Skeletal muscle tissue (tissue), 4 donors: ENCODE measurements around the gene PTPRN2. TPM values are rescaled to one million over a fixed set of nuclear protein-coding genes. Genes with fewer than 3 reads are reported as not detected.
"Not testable (repeated sequence)": the region's sequence is repeated elsewhere in the genome, so short reads cannot be mapped to it uniquely, and the experiment has no call there.

Source experiments
- H3K27ac ChIP-seq: one replicate; pipeline ENCODE4 v1.7.0; 2013; ENCODE audit warnings: mild to moderate bottlenecking, low read depth, low read length, inconsistent platforms
- H3K27me3 ChIP-seq, 3 donors: one replicate each; pipeline ENCODE4 v1.7.0; 2013; ENCODE audit warnings: low read length in 3 of 3; ENCODE audit not compliant: control insufficient read depth in 3 of 3, insufficient read depth in 3 of 3
- H3K36me3 ChIP-seq, 3 donors: one replicate each; pipeline ENCODE4 v1.7.0; 2013; ENCODE audit warnings: low read length in 3 of 3; ENCODE audit not compliant: control insufficient read depth in 3 of 3, insufficient read depth in 3 of 3
- H3K4me1 ChIP-seq, 3 donors: one replicate each; pipeline ENCODE4 v1.7.0; 2013; ENCODE audit warnings: low read length in 3 of 3, mild to moderate bottlenecking in 3 of 3; ENCODE audit not compliant: control insufficient read depth in 3 of 3, insufficient read depth in 3 of 3
- H3K4me3 ChIP-seq, 3 donors: one replicate each; pipeline ENCODE4 v1.7.0; 2013; ENCODE audit warnings: low read length in 3 of 3
- H3K9ac ChIP-seq, 3 donors: one replicate each; pipeline ENCODE4 v1.7.0; 2013; ENCODE audit warnings: low read length in 3 of 3, mild to moderate bottlenecking in 3 of 3, moderate library complexity in 2 of 3, low read depth in 1 of 3
- H3K9me3 ChIP-seq, 3 donors: one replicate each; pipeline ENCODE4 v1.7.0; 2013; ENCODE audit warnings: low read length in 3 of 3; ENCODE audit not compliant: control insufficient read depth in 3 of 3
- total RNA-seq: library from RNA; depleted of rRNA; stranded (reverse); fragments of >200 nt; gene quantifications from one replicate; pipeline ENCODE4 v1.2.3, GENCODE V29; 2014
- donor health status: Osteomylitis.

The PTPRN2 gene
- total RNA-seq, 1 donor from 2014 or later = 1.6 TPM

DNA sequence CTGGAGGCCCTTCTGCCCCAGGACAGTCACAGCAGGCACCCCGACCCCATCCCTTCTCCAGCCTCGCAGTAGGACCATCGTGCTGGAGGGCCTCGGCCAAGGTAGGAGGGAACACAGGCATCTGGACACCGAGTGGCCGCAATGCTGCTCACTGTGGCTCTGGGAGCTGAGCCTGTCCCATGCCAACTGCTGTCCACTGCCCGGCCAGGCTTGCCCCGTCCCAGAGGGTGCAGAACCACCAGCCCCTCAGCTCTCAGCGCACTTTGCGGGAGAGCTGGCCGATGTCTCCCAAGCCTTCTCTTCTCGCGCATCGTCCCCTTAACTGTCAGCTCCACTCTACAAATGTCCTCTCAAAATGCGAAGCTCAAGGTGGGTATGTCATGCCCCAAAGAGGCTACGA is 197.2 kb downstream of the PTPRN2 start:
- no peak overlapping the region for H3K27ac ChIP-seq
- no peaks in the 10 kb centered on the region for H3K36me3 ChIP-seq
- H3K9me3 ChIP-seq = peaks cover 0 to 3% (median 0%) of the 10 kb centered on the region in 3 donors
- no peaks in the 10 kb centered on the region for H3K4me1 ChIP-seq
- H3K27me3 ChIP-seq = peaks cover 3 to 22% (median 11%) of the 10 kb centered on the region in 3 donors
- no peak overlapping the region for H3K9ac ChIP-seq
- H3K4me3 ChIP-seq = no peak overlapping the region

DNA sequence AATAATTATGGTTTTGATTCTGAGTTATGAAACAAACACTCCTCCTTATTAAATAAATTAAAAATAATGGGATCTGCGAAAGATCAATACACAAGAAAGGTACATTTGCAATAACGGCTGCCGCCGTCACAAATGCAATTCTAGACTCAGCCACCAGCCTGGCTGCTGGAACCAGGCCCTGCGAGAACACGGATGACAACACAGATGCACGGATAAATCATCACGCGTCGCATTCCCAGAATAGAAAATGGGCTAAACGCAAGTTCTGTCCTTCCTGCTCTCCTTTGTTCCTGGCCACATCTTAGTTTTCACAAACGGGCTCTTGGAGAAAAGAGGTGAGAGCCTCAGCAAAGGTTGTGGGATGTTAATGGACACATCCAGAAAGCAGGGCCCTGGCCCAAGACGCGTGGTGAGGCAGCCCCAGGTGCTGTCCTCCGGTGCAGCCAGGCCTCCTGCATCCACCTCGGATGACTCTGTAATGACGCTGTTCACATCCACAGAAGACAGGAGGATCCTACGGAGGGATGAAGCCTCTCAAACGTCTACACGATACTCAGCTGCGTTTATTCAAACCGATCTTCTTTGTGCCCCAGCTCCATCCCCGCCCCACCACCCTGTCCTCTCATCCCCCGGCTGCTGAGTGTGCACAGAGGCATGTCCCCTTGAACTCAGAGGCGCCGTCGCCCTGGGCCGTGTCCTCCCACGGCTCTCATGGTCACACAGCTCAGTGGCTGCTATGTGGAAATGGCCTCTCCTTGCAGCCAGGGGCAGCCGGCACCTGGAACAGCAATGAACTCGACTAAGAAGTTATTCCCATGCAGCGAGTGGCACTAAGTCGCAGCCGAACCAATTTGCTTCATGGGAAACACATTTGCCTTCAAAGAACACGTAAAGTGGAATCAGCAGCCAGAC is 197.9 kb downstream of the PTPRN2 start:
- Histone ChIP-seq H3K27ac (no peak overlapping the region), H3K4me1 (no peaks in the 10 kb centered on the region), H3K4me3 (no peak overlapping the region), H3K36me3 (no peaks in the 10 kb centered on the region), H3K27me3 (peaks cover 3 to 22% (median 13%) of the 10 kb centered on the region in 3 donors), H3K9me3 (peaks cover 0 to 3% (median 0%) of the 10 kb centered on the region in 3 donors), H3K9ac (no peak overlapping the region)

DNA sequence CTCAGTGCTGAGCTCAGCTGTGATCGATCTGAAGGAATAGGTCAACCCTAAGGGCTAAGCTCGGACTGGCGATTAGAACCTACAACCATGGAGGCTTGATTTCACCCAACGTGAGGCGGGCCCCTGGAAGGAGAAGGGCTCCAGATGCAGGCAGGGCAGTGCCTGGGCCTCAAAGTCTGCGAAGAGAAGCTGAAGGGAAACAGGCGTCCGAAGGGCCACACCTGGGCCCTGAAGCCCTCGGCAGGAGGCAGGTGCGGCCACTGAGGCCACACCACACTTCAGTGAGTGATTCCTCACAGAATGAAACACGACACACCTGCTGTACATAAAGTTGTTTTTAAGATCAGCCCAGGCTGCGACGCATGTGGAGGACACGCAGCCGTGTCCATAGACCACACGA is 198.7 kb downstream of the PTPRN2 start:
- no peak overlapping the region for H3K27ac ChIP-seq
- H3K4me1 ChIP-seq = no peaks in the 10 kb centered on the region
- H3K27me3 ChIP-seq = peaks cover 3 to 18% (median 14%) of the 10 kb centered on the region in 3 donors
- H3K4me3 ChIP-seq = no peak overlapping the region
- H3K36me3 ChIP-seq = no peaks in the 10 kb centered on the region
- no peak overlapping the region for H3K9ac ChIP-seq
- H3K9me3 ChIP-seq = peaks cover 0 to 3% (median 0%) of the 10 kb centered on the region in 3 donors

DNA sequence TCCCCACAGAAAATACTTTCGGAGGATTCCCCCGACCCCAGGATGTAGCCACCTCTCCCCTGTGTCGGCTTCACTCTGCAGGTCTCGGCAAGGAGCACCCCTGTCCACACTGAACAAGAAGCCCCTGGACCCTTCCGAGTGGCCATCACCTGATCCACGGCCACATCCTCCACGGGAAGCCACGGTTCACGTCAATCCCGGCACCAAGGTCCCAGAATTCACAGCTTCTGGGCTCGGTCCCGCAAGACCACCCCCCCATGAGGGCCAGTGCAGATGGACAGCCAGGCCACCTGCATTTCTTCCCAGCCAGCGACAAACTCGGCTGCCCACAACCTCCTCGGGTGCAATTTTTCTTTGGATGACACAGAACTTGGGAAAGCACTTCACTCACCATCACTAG is 199.6 kb downstream of the PTPRN2 start:
- Histone ChIP-seq H3K27me3 (peaks cover 3 to 16% (median 14%) of the 10 kb centered on the region in 3 donors), H3K36me3 (no peaks in the 10 kb centered on the region), H3K27ac (no peak overlapping the region), H3K9me3 (peaks cover 0 to 3% (median 0%) of the 10 kb centered on the region in 3 donors), H3K4me3 (no peak overlapping the region), H3K4me1 (no peaks in the 10 kb centered on the region), H3K9ac (no peak overlapping the region)

DNA sequence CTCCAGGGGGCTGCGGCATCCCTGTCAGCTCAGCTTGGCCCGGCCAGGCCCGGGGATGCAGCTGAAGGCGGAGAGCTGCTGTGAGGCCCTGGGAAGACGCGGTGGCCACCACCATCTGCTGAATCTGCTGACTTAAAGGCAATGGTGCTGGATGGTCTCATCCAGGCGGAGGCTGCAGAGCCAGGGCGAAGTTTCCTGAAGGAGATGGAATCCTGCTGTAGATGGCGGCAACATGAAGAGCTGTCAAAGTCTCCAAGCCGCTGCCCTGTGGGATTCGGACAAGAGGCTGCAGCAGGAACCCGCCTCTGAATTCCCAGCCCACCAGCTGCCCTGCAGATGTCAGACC is 200.1 kb downstream of the PTPRN2 start:
- no peaks in the 10 kb centered on the region for H3K36me3 ChIP-seq
- no peaks in the 10 kb centered on the region for H3K4me1 ChIP-seq
- H3K9me3 ChIP-seq = peaks cover 0 to 3% (median 0%) of the 10 kb centered on the region in 3 donors
- peaks cover 3 to 16% (median 14%) of the 10 kb centered on the region in 3 donors for H3K27me3 ChIP-seq
- no peak overlapping the region for H3K9ac ChIP-seq
- no peak overlapping the region for H3K4me3 ChIP-seq
- H3K27ac ChIP-seq = no peak overlapping the region

GRCh38 chr7:158386866-158387545 is 200.6 kb downstream of the PTPRN2 start:
- H3K4me1 ChIP-seq = no peaks in the 10 kb centered on the region
- no peak overlapping the region for H3K27ac ChIP-seq
- no peak overlapping the region for H3K9ac ChIP-seq
- H3K4me3 ChIP-seq = no peak overlapping the region
- peaks cover under 1 to 16% (median 14%) of the 10 kb centered on the region in 3 donors for H3K27me3 ChIP-seq
- no peaks in the 10 kb centered on the region for H3K36me3 ChIP-seq
- H3K9me3 ChIP-seq = peaks cover 0 to 3% (median 0%) of the 10 kb centered on the region in 3 donors

DNA sequence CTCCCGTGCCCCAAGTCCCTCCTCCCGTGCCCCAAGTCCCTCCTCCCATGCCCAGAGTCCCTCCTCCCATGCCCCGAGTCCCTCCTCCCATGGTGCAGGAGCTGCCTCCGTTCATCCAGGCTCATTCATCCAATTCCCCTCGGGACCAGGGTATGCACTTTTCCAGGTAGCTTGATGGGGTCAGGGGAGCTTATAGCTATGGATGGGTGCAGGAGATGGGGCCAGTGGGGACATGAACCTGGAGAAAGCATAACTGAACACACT is 201.3 kb downstream of the PTPRN2 start:
- H3K4me3 ChIP-seq = no peak overlapping the region
- H3K9ac ChIP-seq = no peak overlapping the region
- no peaks in the 10 kb centered on the region for H3K4me1 ChIP-seq
- no peak overlapping the region for H3K27ac ChIP-seq
- peaks cover 0 to 3% (median 0%) of the 10 kb centered on the region in 3 donors for H3K9me3 ChIP-seq
- peaks cover 0 to 14% (median 13%) of the 10 kb centered on the region in 3 donors for H3K27me3 ChIP-seq
- H3K36me3 ChIP-seq = no peaks in the 10 kb centered on the region

DNA sequence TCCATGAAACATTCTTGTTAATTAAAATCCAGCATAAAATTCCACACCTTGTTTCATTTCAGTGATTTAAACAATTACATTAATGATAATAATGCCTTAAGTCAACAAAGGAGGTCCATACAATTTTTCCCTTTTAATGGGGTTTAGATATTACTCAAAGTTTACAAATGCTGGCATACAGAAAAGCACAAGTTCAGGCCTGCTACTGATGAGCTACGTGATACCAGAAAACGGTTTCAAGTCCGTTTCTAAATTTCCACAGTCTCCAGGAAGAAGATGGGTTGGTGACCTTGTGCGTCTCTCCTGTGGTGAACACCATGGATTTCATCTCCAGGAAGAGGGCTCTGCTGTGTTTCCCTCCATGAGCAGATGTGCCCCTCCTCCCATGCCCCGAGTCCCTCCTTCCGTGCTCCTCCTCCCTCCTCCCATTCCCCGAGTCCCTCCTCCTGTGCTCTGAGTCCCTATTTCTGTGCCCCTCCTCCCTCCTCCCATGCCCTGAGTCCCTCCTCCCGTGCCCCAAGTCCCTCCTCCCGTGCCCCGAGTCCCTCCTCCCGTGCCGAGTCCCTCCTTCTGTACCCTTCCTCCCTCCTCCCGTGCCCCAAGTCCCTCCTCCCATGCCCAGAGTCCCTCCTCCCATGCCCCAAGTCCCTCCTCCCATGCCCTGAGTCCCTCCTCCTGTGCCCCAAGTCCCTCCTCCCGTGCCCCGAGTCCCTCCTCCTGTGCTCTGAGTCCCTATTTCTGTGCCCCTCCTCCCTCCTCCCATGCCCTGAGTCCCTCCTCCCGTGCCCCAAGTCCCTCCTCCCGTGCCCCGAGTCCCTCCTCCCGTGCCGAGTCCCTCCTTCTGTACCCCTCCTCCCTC is 201.9 kb downstream of the PTPRN2 start:
- not testable (repeated sequence) for H3K9me3 ChIP-seq, H3K36me3 ChIP-seq, H3K4me3 ChIP-seq, H3K4me1 ChIP-seq, H3K9ac ChIP-seq, H3K27ac ChIP-seq
- peaks cover 0 to 13% (median 12%) of the 10 kb centered on the region in 3 donors for H3K27me3 ChIP-seq

DNA sequence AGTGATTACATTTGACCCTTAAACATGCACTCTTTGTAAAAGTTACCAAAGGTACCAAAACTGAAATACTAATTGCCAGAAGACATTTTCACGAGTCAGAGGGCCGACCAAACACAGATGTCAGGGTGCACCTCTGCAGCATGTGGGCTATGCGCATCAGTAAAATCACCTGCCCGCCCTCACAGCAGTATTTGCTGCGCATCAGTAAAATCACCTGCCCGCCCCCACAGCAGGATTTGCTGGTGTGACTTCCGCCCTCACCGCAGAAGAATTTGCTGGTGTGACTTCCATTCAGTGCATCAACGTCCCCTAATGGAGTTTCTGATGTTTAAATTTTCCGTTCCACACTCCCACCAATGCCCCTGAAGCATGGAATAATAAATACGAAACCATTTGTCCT is 202.9 kb downstream of the PTPRN2 start:
- Histone ChIP-seq H3K4me1 (no peaks in the 10 kb centered on the region), H3K9ac (no peak overlapping the region), H3K27me3 (peaks cover 0 to 13% (median 9%) of the 10 kb centered on the region in 3 donors), H3K4me3 (no peak overlapping the region), H3K27ac (no peak overlapping the region), H3K9me3 (no peaks in the 10 kb centered on the region), H3K36me3 (no peaks in the 10 kb centered on the region)
